GM21737 (cell line): ENCODE measurements around the gene GPR35.
"Not testable (repeated sequence)": the region's sequence is repeated elsewhere in the genome, so short reads cannot be mapped to it uniquely, and the experiment has no call there.

Experiments used
- ATAC-seq: cut with Tn5 transposase; IDR thresholded peaks from one replicate; pipeline ENCODE4 v1.9.1; 2021; ENCODE audit warnings: mild to moderate bottlenecking, moderate library complexity; ENCODE audit not compliant: unreplicated experiment

GPR35 gene

GRCh38 chr2:240650254-240650965 lies 25.1 kb downstream of the GPR35 start:
- ATAC-seq, result no peak

- ATAC-seq, result no peak
Observed at GRCh38 chr2:240651185-240651584, 25.9 kb downstream of the GPR35 start.

GRCh38 chr2:240655931-240656886 lies 30.9 kb downstream of the GPR35 start:
- no peak for ATAC-seq

GRCh38 chr2:240659883-240660282 lies 34.6 kb downstream of the GPR35 start:
- ATAC-seq, result not testable (repeated sequence)

GRCh38 chr2:240662681-240663080 lies 37.4 kb downstream of the GPR35 start:
- no peak for ATAC-seq

GRCh38 chr2:240663546-240664190 lies 38.4 kb downstream of the GPR35 start:
- ATAC-seq, result no peak

GRCh38 chr2:240664622-240665021 lies 39.3 kb downstream of the GPR35 start:
- ATAC-seq, result no peak

- ATAC-seq, result no peak
Observed at GRCh38 chr2:240670402-240670801, 45.1 kb downstream of the GPR35 start.

- no peak for ATAC-seq
Observed at GRCh38 chr2:240670950-240671349, 45.7 kb downstream of the GPR35 start.

- ATAC-seq, result no peak
Observed at GRCh38 chr2:240672076-240672700, 46.9 kb downstream of the GPR35 start.

- no peak for ATAC-seq
Observed at GRCh38 chr2:240672701-240673190, 47.5 kb downstream of the GPR35 start.

GRCh38 chr2:240674461-240675184 lies 49.3 kb downstream of the GPR35 start:
- ATAC-seq, result not testable (repeated sequence)

GRCh38 chr2:240675345-240675744 lies 50.1 kb downstream of the GPR35 start:
- ATAC-seq, result not testable (repeated sequence)

GRCh38 chr2:240678043-240678442 lies 52.8 kb downstream of the GPR35 start:
- not testable (repeated sequence) for ATAC-seq

GRCh38 chr2:240678909-240679308 lies 53.6 kb downstream of the GPR35 start:
- ATAC-seq, result not testable (repeated sequence)

- ATAC-seq, result not testable (repeated sequence)
Observed at GRCh38 chr2:240680185-240680584, 54.9 kb downstream of the GPR35 start.
